Neural cell (in vitro differentiated cells): ENCODE measurements around the gene SF3B2. TPM values are rescaled to one million over a fixed set of nuclear protein-coding genes. Genes with fewer than 3 reads are reported as not detected.
"Not testable (repeated sequence)": the region's sequence is repeated elsewhere in the genome, so short reads cannot be mapped to it uniquely, and the experiment has no call there.

Source experiments
- H2AFZ ChIP-seq: fragments of 200-600, 300-800 bp; sonication (generic), shearing (Covaris generic); 2 replicates; pipeline ENCODE4 v1.6.0; 2014; ENCODE audit warnings: low read depth, mild to moderate bottlenecking, antibody characterized with exemption, low read length, moderate library complexity
- H3F3A ChIP-seq: fragments of 200-600 bp; shearing (Covaris generic); 2 replicates; pipeline ENCODE4 v1.6.1; 2016; ENCODE audit warnings: mild to moderate bottlenecking, moderate library complexity, mixed read lengths, antibody characterized with exemption, low read length; ENCODE audit not compliant: insufficient read depth, poor library complexity, severe bottlenecking
- H3K27ac ChIP-seq: fragments of 200-600, 300-800 bp; sonication (generic), shearing (Covaris generic); 2 replicates; pipeline ENCODE4 v1.5.1; 2014; ENCODE audit warnings: mild to moderate bottlenecking, low read length, moderate library complexity
- H3K27me3 ChIP-seq: fragments of 300-800, 200-600 bp; sonication (generic), shearing (Covaris generic); 2 replicates; pipeline ENCODE4 v1.6.0; 2014; ENCODE audit warnings: mild to moderate bottlenecking, low read depth, low read length, moderate library complexity; ENCODE audit not compliant: insufficient read depth
- H3K36me3 ChIP-seq: fragments of 300-800, 200-600 bp; sonication (generic), shearing (Covaris generic); 2 replicates; pipeline ENCODE4 v1.5.1; 2014; ENCODE audit warnings: mild to moderate bottlenecking, antibody characterized with exemption, low read length, moderate library complexity; ENCODE audit not compliant: insufficient read depth
- H3K4me2 ChIP-seq: fragments of 300-800, 200-600 bp; sonication (generic), shearing (Covaris generic); 2 replicates; pipeline ENCODE4 v1.6.0; 2014; ENCODE audit warnings: mild to moderate bottlenecking, low read length
- H3K4me3 ChIP-seq: fragments of 300-800, 200-600 bp; sonication (generic), shearing (Covaris generic); 2 replicates; pipeline ENCODE4 v1.5.1; 2014; ENCODE audit warnings: mild to moderate bottlenecking, low read length, moderate library complexity
- H3K79me2 ChIP-seq: fragments of 200-600 bp; shearing (Covaris generic); replicated peaks from 2 replicates; pipeline ENCODE4 v1.6.0; 2014; ENCODE audit warnings: mild to moderate bottlenecking, low read length, moderate library complexity; ENCODE audit not compliant: insufficient read depth
- H3K9ac ChIP-seq: fragments of 300-800, 200-600 bp; sonication (generic), shearing (Covaris generic); 2 replicates; pipeline ENCODE4 v1.6.1; 2016; ENCODE audit warnings: mild to moderate bottlenecking, low read length, mixed read lengths
- H3K9me2 ChIP-seq: fragments of 200-600 bp; shearing (Covaris generic); 2 replicates; pipeline ENCODE4 v1.6.1; 2016; ENCODE audit warnings: mild to moderate bottlenecking, low read length, mixed read lengths; ENCODE audit not compliant: insufficient read depth
- H3K9me3 ChIP-seq: fragments of 200-600, 300-800 bp; sonication (generic), shearing (Covaris generic); 2 replicates; pipeline ENCODE4 v1.6.1; 2016; ENCODE audit warnings: mild to moderate bottlenecking, mixed run types, low read length, moderate library complexity, mixed read lengths
- H4K20me1 ChIP-seq: fragments of 200-600 bp; shearing (Covaris generic); 2 replicates; pipeline ENCODE4 v1.6.1; 2016; ENCODE audit warnings: mild to moderate bottlenecking, mixed run types; ENCODE audit not compliant: insufficient read depth
- EP300 ChIP-seq: fragments of 450-650 bp; conservative IDR thresholded peaks from 2 replicates; pipeline ENCODE4 v1.6.1; 2014; ENCODE audit warnings: antibody characterized with exemption, mild to moderate bottlenecking, moderate library complexity; ENCODE audit not compliant: poor library complexity, severe bottlenecking
- EZH2 ChIP-seq: fragments of 200-600, 300-800 bp; shearing (Covaris generic), sonication (generic); IDR thresholded peaks from 2 replicates; pipeline ENCODE4 v1.6.1; 2014; ENCODE audit warnings: antibody characterized with exemption, low read length, borderline replicate concordance, mild to moderate bottlenecking; ENCODE audit not compliant: insufficient read depth, poor library complexity, severe bottlenecking
- MXI1 ChIP-seq: fragments of 450-650 bp; conservative IDR thresholded peaks from 2 replicates; pipeline ENCODE4 v1.6.1; 2014; ENCODE audit warnings: antibody characterized with exemption, mild to moderate bottlenecking; ENCODE audit not compliant: poor library complexity, severe bottlenecking
- POLR2AphosphoS5 ChIP-seq: IDR thresholded peaks from 2 replicates; pipeline ENCODE4 v1.6.1; 2012
- RAD21 ChIP-seq: fragments of 450-650 bp; conservative IDR thresholded peaks from 2 replicates; pipeline ENCODE4 v1.6.1; 2014; ENCODE audit warnings: antibody characterized with exemption, mild to moderate bottlenecking, moderate library complexity
- SMC3 ChIP-seq: fragments of 450-650 bp; conservative IDR thresholded peaks from 2 replicates; pipeline ENCODE4 v1.6.1; 2014; ENCODE audit warnings: antibody characterized with exemption, mild to moderate bottlenecking, moderate library complexity; ENCODE audit not compliant: poor library complexity
- TAF1 ChIP-seq: IDR thresholded peaks from 2 replicates; pipeline ENCODE4 v1.6.1; 2012; ENCODE audit warnings: low read depth
- polyA plus RNA-seq: library from polyadenylated mRNA; depleted of rRNA; stranded (reverse); fragments of >200 nt; gene quantifications from 2 replicates; pipeline ENCODE4 v1.2.3, GENCODE V29; 2014
- TF ChIP-seq, protein P1 (sequence below): fragments of 450-650 bp; IDR thresholded peaks from 2 replicates; pipeline ENCODE4 v1.5.1; 2014; ENCODE audit warnings: antibody characterized with exemption, mild to moderate bottlenecking, moderate library complexity; ENCODE audit not compliant: poor library complexity, severe bottlenecking
- TF ChIP-seq, protein P2 (sequence below): IDR thresholded peaks from 2 replicates; pipeline ENCODE4 v1.6.1; 2012; ENCODE audit warnings: borderline replicate concordance

The SF3B2 gene
- polyA plus RNA-seq, 1 donor from 2014 or later, result 121 TPM

DNA sequence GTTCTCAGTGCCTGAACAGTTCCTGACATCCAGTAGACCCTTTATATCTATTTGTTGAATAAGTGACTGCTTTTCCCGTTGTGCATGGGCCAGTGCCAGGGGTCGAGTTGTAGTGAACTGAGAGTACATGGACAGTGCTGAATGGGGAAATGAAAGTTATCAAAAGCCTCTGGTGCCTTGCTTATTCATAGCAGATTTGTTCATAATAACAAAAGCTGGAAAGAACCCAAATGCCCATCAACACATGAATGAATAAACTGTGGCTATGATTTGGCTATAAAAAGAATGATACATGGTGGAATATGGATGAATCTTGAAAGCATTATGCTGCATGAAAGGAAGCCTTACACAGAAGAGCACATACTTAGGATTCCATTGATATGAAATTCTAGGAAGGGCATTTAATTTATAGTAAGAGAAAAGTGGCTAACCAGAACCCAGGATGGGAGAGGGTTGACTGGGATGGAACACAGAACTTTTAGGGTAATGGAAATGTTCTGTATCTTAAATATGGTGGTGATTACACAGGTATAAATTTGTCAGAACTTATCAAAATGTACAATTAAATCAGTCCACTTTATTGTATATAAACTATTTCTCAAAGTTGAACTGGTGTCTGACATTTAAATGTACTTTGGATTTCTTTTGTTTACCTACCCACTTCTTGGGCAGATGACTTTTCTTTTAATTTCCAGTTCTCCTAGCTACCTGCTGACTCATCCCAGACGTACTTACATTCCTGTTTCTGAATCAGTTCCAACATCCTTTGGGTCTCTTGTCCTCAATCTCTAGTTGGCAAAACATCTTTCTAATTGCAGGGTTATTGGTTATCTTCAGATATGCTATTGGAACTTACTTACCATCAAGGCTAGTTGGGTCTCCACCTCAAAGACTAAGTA lies 60.7 kb downstream of the SF3B2 start:
- Histone ChIP-seq H3K9me3 (no peaks in the 10 kb centered on the region), H3K27me3 (no peaks in the 10 kb centered on the region), H2AFZ (no peak overlapping the region), H3K4me2 (no peak overlapping the region), H3K9ac (no peak overlapping the region), H3F3A (no peaks in the 10 kb centered on the region), H3K36me3 (no peaks in the 10 kb centered on the region), H3K79me2 (no peaks in the 10 kb centered on the region), H3K4me3 (no peak overlapping the region), H3K9me2 (no peaks in the 10 kb centered on the region), H4K20me1 (no peaks in the 10 kb centered on the region), H3K27ac (no peak overlapping the region)
- TF ChIP-seq EP300 (no peak), POLR2AphosphoS5 (no peak), MXI1 (no peak), EZH2 (no peak), TAF1 (no peak), SMC3 (no peak), RAD21 (no peak)
- TF ChIP-seq, protein P1, sequence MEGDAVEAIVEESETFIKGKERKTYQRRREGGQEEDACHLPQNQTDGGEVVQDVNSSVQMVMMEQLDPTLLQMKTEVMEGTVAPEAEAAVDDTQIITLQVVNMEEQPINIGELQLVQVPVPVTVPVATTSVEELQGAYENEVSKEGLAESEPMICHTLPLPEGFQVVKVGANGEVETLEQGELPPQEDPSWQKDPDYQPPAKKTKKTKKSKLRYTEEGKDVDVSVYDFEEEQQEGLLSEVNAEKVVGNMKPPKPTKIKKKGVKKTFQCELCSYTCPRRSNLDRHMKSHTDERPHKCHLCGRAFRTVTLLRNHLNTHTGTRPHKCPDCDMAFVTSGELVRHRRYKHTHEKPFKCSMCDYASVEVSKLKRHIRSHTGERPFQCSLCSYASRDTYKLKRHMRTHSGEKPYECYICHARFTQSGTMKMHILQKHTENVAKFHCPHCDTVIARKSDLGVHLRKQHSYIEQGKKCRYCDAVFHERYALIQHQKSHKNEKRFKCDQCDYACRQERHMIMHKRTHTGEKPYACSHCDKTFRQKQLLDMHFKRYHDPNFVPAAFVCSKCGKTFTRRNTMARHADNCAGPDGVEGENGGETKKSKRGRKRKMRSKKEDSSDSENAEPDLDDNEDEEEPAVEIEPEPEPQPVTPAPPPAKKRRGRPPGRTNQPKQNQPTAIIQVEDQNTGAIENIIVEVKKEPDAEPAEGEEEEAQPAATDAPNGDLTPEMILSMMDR, result no peak
- TF ChIP-seq, protein P2, sequence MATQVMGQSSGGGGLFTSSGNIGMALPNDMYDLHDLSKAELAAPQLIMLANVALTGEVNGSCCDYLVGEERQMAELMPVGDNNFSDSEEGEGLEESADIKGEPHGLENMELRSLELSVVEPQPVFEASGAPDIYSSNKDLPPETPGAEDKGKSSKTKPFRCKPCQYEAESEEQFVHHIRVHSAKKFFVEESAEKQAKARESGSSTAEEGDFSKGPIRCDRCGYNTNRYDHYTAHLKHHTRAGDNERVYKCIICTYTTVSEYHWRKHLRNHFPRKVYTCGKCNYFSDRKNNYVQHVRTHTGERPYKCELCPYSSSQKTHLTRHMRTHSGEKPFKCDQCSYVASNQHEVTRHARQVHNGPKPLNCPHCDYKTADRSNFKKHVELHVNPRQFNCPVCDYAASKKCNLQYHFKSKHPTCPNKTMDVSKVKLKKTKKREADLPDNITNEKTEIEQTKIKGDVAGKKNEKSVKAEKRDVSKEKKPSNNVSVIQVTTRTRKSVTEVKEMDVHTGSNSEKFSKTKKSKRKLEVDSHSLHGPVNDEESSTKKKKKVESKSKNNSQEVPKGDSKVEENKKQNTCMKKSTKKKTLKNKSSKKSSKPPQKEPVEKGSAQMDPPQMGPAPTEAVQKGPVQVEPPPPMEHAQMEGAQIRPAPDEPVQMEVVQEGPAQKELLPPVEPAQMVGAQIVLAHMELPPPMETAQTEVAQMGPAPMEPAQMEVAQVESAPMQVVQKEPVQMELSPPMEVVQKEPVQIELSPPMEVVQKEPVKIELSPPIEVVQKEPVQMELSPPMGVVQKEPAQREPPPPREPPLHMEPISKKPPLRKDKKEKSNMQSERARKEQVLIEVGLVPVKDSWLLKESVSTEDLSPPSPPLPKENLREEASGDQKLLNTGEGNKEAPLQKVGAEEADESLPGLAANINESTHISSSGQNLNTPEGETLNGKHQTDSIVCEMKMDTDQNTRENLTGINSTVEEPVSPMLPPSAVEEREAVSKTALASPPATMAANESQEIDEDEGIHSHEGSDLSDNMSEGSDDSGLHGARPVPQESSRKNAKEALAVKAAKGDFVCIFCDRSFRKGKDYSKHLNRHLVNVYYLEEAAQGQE, result no peak

DNA sequence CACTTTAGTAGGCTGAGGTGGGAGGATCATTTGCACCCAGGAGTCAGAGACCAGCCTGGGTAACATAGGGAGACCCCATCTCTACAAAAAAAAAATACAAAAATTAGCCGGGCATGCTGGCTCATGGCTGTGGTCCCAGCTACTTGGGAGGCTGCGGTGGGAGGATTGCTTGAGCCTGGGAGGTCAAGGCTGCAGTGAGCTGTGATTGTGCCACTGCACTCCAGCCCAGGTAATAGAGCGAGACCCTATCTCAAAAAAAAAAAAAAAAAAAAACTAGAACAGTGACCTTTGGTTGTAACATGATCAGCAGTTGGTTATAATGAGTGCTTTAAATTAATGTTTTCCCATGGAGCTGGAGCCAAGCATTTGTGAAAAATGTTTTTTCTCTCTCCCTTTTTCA lies 62.8 kb downstream of the SF3B2 start:
- not testable (repeated sequence) for H3K4me3 ChIP-seq, H3F3A ChIP-seq, H2AFZ ChIP-seq, H4K20me1 ChIP-seq, H3K9ac ChIP-seq, H3K27ac ChIP-seq, H3K4me2 ChIP-seq, H3K9me3 ChIP-seq, H3K9me2 ChIP-seq, H3K27me3 ChIP-seq, H3K36me3 ChIP-seq, H3K79me2 ChIP-seq
